Left renal pelvis (tissue), 4 donors: ENCODE results near the gene BAZ1B. TPM values are rescaled to one million over a fixed set of nuclear protein-coding genes. Genes with fewer than 3 reads are reported as not detected.
"Not testable (repeated sequence)": the region's sequence is repeated elsewhere in the genome, so short reads cannot be mapped to it uniquely, and the experiment has no call there.

Experiments used
- DNase-seq, 4 donors: peaks; one replicate each; pipeline ENCODE4 v3.0.0-alpha.2; 2013; ENCODE audit warnings: low read depth in 4 of 4, low spot score in 3 of 4
- polyA plus RNA-seq, 4 donors: library from polyadenylated mRNA; unstranded; fragments of 120-200 nt; gene quantifications; one replicate each; pipeline ENCODE4 v1.2.1, GENCODE V29; 2013; ENCODE audit not compliant: insufficient read length in 4 of 4

Gene BAZ1B
- polyA plus RNA-seq, 4 donors = 66.7 to 80.1 (median 72.3) TPM

DNA sequence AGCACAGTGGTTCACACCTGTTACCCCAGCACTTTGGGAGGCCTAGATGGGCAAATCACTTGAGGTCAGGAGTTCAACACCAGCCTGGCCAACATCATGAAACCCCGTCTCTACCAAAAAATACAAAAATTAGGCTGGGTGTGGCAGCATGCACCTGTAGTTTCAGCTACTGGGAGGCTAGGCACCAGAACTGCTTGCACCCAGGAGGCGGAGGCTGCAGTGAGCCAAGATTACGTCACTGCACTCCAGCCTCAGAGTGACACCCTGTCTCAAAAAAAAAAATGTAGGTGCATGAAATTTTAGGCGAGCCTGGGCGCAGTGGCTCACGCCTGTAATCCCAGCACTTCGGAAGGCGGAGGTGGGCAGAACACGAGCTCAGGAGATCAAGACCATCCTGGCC is 25.7 kb upstream of the BAZ1B start:
- DNase-seq = no peak

- DNase-seq = no peak
These were observed 22.6 kb upstream of the BAZ1B start for GRCh38 chr7:73544678-73545077.

GRCh38 chr7:73541722-73542121 is 19.6 kb upstream of the BAZ1B start:
- no peak for DNase-seq

GRCh38 chr7:73539709-73540108 is 17.6 kb upstream of the BAZ1B start:
- DNase-seq = no peak

DNA sequence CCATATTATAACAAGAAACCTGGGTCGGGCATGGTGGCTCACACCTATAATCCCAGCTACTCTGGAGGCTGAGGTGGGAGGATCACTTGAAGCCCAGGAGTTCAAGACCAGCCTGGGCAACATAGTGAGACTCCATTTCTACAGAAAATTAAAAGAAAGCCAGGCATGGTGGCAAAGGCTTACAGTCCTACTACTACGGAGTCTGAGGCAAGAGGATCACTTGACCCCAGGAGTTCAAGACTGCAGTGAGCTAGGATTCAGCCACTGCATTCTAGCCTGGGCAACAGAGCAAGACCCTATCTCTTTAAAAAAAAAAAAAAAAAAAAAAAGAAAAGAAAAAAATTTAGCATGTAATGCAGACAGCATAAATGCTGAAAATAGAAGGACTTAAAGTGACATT is 16.4 kb upstream of the BAZ1B start:
- not testable (repeated sequence) for DNase-seq

DNA sequence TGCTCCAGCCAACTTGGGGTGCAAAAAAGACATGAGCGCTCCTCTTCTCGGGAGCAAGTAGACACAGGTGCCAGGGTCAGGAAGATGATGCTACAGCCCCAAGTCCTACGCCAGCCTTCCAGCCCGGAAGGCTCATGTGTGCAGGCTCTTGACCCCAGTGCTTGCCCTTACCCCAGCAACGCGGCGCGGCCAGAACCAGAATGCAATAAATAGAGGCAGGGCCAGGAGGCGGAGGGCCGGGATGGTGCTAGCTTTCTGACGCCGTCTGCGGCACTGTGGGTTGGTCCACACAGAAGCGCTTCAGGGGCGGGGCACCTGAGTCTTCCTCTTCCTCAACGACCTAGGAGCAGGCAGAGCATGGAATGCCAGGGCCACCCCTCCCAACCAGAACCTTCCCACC is 15.0 kb upstream of the BAZ1B start:
- no peak for DNase-seq

GRCh38 chr7:73536479-73536878 is 14.4 kb upstream of the BAZ1B start:
- no peak for DNase-seq

GRCh38 chr7:73535918-73536317 is 13.8 kb upstream of the BAZ1B start:
- not testable (repeated sequence) for DNase-seq

DNA sequence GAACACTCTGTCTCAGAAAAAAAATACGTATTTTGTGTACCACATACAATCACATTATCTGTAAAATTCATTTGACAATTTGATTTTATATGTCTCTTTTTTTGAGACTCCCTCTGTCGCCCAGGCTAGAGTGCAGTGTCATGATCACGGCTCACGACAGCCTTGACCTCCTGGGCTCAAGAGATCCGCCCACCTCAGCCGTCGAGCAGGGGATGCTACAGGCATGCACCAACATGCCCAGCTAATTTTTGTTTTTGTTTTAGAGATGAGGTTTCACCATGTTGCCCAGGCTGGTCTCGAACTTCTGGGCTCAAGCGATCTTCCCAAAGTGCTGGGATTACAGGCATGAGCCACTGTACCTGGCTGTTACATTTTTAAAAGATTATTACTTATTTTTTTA is 11.6 kb upstream of the BAZ1B start:
- no peak for DNase-seq

DNA sequence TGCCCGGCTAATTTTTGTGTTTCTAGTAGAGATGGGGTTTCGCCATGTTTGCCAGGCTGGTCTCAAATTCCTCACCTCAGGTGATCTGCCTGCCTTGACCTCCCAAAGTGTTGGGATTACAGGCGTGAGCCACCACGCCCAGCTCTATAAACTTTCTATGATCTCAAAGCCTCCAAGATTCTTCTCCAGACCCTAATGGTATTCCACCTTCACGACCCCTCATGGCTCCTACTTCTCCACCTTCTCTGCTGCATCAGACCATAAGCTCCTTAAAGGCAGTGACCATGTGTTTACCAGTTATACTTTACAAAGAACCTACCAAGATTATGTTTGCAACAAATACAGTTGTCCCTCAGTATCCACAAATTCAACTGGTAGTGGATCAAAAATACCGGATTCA is 10.1 kb upstream of the BAZ1B start:
- no peak for DNase-seq

DNA sequence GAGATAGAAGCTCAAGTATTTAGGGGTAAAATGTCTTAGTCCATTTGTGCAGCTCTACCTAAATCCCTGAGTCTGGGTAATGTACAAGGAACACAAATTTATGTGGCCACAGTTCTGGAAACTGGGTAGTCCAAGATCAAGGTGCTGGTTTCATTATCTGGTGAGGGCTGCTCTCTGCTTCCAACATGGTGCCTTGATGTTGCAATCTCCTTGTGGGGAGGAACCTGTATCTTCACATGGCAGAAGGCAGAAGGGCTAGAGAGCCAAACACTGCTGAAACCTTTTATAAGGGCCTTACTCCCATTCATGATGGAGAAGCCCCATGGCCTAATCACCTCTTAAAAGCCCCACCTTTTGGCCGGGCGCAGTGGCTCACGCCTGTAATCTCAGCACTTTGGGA is 8.7 kb upstream of the BAZ1B start:
- no peak for DNase-seq

DNA sequence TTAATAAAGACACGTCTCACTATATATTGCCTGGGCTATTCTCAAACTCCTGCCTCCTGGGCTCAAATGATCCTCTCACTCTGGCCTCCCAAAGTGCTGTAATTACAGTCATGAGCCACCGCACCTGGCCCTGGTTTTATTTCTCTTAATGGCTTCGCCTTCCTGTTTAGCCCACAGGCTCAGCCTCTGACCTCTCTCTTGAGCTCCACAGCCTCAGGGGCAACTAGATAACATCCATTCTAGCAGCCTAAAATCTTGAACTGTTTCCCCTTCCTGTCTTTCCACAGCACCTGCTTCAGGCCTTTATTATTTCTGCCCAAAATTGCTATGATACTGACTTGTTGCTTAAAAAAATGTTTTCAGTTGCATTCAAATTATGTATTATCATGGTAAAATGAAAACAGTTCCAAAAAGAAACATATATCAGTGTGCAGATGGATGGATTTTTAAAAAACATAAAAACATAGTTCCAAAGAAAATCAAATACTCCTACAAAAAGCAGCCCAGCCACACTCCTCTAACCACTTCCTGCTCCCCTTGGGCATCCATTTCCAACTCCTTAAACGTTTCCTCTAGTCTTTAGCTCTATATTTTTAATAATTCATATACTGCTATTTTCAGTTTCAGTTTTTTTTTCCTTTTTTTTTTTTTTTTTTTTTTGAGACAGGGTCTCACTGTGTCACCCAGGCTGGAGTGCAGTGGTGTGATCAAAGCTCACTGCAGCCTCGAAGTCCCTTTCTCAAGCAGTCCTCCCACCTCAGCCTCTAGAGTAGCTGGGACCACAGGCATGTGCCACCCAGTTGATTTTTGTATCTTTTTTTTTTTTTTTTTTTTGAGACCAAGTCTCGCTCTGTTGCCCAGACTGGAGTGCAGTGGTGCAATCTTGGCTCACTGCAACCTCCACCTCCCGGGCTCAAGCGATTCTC is 5.1 kb upstream of the BAZ1B start:
- no peak for DNase-seq

GRCh38 chr7:73526158-73526494 is 4.0 kb upstream of the BAZ1B start:
- DNase-seq = not testable (repeated sequence)

- DNase-seq = peak in 2 of 4 donors; percentile 1 to 10
These were observed 423 bp downstream of the BAZ1B start for GRCh38 chr7:73521636-73522104.

DNA sequence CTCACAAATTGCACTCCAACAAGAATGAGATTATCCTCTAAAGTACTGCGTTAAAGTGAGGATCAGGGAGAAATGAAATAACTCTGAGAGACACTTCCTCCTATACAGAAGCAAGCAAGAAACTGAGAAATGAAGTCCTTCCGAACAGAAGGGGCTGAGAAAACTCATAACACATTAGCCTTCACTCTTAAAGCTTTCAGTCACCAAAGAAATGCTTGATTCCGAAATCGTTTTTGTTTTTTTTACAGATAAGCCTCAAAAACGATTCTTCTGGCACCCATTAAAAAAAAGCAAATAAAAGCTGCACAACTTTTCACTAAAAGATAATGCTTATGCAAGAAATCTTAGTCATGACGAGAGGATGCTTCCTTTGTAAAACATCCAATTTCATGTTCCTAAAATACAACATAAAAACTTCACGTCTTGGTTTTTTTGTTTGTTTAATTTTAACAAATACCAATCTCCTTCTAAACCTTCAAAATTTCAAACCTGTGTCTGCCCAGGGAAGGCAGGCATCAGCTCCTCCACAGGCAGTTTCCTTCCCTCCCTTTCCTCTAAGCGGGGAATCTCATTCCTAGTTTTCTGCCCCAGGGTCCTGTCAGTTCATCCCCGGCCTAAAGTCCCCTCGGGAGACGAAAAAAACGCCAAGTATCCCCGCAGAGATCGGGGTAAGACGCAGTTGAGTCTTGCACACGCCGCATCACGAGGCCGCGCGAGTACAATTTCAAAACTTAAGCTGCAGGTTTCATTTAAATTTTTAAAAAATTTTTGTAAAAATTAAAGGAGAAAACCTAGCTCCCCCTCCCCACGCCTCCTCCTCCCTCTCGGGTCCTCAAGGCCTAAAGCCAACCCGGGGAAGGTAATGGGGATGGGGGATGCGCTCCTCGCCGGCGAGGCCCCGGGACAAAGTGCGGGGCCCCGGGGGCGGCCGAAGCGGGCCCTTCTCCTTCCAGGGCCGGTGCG is 1.1 kb downstream of the BAZ1B start:
- DNase-seq = peak in 1 of 4 donors; percentile 18

- DNase-seq = no peak
These were observed 2.0 kb downstream of the BAZ1B start for GRCh38 chr7:73519867-73520672.

DNA sequence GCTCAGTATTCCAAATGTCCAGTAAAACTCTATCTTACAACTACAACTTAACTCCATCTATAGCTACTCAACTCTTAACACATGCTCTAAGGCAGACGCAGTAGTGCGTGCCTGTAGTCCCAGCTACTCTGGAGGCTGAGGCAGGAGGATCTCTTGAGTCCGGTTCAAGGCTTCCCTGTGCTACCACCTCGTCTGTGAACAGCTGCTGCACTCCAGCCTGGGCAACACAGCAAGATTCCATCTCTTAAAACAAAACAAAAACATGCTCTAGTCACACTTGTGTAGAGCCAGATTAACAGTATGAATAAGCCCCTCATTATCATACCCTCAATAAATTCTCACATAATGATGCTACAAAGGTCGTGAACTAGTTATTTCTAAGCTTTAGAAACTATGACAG is 3.6 kb downstream of the BAZ1B start:
- no peak for DNase-seq

GRCh38 chr7:73517241-73517995 is 4.7 kb downstream of the BAZ1B start:
- DNase-seq = no peak

DNA sequence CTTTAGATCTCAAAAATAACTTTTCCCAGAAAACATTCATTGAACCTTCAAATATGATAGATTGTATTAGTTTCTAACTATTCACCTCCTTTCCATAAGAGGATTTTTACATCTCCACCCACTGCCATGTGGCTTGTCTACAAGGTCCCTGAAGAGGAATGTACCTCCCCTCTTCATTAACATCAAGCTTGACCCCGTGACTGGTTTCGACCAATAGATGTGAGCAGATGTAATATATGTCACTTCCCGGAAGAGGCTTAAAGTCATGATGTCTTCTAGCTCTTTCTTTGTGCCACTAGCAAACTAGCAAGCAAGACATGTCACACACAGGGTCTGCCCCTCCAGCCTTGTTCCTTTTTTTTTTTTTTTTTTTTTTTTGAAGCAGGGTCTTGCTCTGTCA is 6.9 kb downstream of the BAZ1B start:
- no peak for DNase-seq
